Ishikawa (cell line): ENCODE measurements around the gene LOXL3.

Experiments used
- CEBPB ChIP-seq: IDR thresholded peaks from 2 replicates; pipeline ENCODE4 v1.6.1; 2012
- CREB1 ChIP-seq: IDR thresholded peaks from 2 replicates; pipeline ENCODE4 v1.6.1; 2012; ENCODE audit warnings: low read depth
- EGR1 ChIP-seq: IDR thresholded peaks from 2 replicates; pipeline ENCODE4 v1.6.1; 2012
- EP300 ChIP-seq: IDR thresholded peaks from 2 replicates; pipeline ENCODE4 v1.6.1; 2012; ENCODE audit warnings: borderline replicate concordance
- FOXM1 ChIP-seq: IDR thresholded peaks from 2 replicates; pipeline ENCODE4 v1.6.1; 2012; ENCODE audit warnings: low read depth, borderline replicate concordance
- MAX ChIP-seq: IDR thresholded peaks from 2 replicates; pipeline ENCODE4 v1.6.1; 2012
- NFIC ChIP-seq: IDR thresholded peaks from 2 replicates; pipeline ENCODE4 v1.6.1; 2012
- RAD21 ChIP-seq: IDR thresholded peaks from 2 replicates; pipeline ENCODE4 v1.6.1; 2012; ENCODE audit warnings: low read depth
- TAF1 ChIP-seq: IDR thresholded peaks from 2 replicates; pipeline ENCODE4 v1.6.1; 2012; ENCODE audit warnings: low read depth, mild to moderate bottlenecking
- TCF12 ChIP-seq: IDR thresholded peaks from 2 replicates; pipeline ENCODE4 v1.6.1; 2012; ENCODE audit warnings: low read depth
- TEAD4 ChIP-seq: IDR thresholded peaks from 2 replicates; pipeline ENCODE4 v1.6.1; 2012
- YY1 ChIP-seq: IDR thresholded peaks from 2 replicates; pipeline ENCODE4 v1.6.1; 2012; ENCODE audit warnings: low read depth
- ZBTB7A ChIP-seq: IDR thresholded peaks from 2 replicates; pipeline ENCODE4 v1.6.1; 2012; ENCODE audit warnings: low read depth
- TF ChIP-seq, protein P1 (sequence below): IDR thresholded peaks from 2 replicates; pipeline ENCODE4 v1.6.1; 2012; ENCODE audit warnings: low read depth, mild to moderate bottlenecking
- TF ChIP-seq, protein P2 (sequence below): IDR thresholded peaks from 2 replicates; pipeline ENCODE4 v1.6.1; 2012

The LOXL3 gene

GRCh38 chr2:74489906-74490305, 63.8 kb downstream of the LOXL3 start:
- TF ChIP-seq CEBPB: no peak
- TF ChIP-seq TEAD4: no peak
- TF ChIP-seq FOXM1: no peak
- no peak for TF ChIP-seq MAX
- no peak for TF ChIP-seq CREB1
- TF ChIP-seq EP300: no peak
- no peak for TF ChIP-seq EGR1
- TF ChIP-seq YY1: no peak
- TF ChIP-seq, protein P1, sequence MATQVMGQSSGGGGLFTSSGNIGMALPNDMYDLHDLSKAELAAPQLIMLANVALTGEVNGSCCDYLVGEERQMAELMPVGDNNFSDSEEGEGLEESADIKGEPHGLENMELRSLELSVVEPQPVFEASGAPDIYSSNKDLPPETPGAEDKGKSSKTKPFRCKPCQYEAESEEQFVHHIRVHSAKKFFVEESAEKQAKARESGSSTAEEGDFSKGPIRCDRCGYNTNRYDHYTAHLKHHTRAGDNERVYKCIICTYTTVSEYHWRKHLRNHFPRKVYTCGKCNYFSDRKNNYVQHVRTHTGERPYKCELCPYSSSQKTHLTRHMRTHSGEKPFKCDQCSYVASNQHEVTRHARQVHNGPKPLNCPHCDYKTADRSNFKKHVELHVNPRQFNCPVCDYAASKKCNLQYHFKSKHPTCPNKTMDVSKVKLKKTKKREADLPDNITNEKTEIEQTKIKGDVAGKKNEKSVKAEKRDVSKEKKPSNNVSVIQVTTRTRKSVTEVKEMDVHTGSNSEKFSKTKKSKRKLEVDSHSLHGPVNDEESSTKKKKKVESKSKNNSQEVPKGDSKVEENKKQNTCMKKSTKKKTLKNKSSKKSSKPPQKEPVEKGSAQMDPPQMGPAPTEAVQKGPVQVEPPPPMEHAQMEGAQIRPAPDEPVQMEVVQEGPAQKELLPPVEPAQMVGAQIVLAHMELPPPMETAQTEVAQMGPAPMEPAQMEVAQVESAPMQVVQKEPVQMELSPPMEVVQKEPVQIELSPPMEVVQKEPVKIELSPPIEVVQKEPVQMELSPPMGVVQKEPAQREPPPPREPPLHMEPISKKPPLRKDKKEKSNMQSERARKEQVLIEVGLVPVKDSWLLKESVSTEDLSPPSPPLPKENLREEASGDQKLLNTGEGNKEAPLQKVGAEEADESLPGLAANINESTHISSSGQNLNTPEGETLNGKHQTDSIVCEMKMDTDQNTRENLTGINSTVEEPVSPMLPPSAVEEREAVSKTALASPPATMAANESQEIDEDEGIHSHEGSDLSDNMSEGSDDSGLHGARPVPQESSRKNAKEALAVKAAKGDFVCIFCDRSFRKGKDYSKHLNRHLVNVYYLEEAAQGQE: no peak
- TF ChIP-seq TCF12: no peak
- TF ChIP-seq, protein P2, sequence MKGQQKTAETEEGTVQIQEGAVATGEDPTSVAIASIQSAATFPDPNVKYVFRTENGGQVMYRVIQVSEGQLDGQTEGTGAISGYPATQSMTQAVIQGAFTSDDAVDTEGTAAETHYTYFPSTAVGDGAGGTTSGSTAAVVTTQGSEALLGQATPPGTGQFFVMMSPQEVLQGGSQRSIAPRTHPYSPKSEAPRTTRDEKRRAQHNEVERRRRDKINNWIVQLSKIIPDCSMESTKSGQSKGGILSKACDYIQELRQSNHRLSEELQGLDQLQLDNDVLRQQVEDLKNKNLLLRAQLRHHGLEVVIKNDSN: no peak
- TF ChIP-seq TAF1: no peak
- no peak for TF ChIP-seq RAD21
- TF ChIP-seq ZBTB7A: no peak

DNA sequence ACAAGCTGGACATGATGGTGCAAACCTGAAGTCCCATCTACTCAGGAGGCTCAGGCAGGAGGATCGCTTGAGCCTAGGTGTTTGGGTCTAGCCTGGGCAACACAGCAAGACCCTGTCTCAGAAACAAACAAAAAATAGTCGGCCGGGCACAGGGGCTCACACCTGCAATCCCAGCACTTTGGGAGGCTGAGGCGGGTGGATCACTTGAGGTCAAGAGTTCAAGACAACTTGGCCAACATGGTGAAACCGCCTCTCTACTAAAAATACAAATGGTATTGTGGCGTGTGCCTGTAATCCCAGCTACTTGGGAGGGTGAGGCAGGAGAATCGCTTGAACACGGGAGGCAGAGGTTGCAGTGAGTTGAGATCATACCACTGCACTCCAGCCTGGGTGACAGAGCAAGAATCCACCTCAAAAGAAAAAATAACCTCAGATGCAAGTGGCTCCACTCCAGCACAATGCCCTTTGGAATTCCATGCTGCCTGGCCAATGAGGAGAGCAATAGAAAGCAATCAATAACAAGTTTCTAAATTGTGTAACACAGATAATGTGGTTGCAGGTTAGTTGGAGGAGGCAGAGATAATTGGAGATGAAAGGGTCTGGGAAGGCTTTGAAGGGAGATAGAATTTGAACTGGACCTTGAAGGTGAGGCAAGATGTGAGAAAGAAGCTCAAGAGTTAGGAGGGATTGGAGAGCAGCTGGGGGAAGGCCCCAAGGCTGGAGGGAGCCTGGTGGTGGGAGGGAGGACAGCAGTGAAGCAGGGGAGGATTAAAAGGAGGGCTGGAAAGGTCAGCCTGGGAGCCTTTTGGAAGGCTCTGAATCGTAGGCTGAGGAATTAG, 64.9 kb downstream of the LOXL3 start:
- TF ChIP-seq ZBTB7A (no peak), TEAD4 (no peak), EP300 (no peak), TCF12 (no peak), TAF1 (no peak), CEBPB (no peak), MAX (no peak)
- TF ChIP-seq, protein P2: no peak
- TF ChIP-seq, protein P1: no peak

DNA sequence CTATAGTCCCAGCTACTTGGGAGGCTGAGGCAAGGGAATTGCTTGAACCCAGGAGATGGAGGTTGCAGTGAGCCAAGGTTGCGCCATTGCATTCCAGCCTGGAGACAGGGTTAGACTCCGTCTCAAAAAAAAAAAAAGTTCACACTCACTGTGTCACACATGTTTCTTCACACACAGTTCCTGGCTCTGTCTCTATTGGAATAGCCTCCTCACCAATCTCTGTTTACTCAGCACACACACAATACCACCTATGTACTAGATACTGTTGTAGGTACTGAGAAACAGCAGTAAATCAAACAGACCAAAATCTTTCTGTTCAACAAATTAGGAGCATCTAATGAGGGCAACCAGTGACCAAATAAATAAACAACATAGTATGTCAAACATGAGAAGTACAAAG, 67.6 kb downstream of the LOXL3 start:
- TF ChIP-seq EP300: no peak
- TF ChIP-seq, protein P2: no peak

GRCh38 chr2:74482801-74483674, 70.7 kb downstream of the LOXL3 start, which contains the start of the genes CCDC142 and TTC31:
CCDC142 (minus strand) TSS chr2:74482998; CDS start chr2:74482837, 161 bp downstream.
TTC31 (plus strand) TSS chr2:74483081; CDS start chr2:74483096, 15 bp downstream.
- TF ChIP-seq YY1 (peak; percentile 100), TAF1 (peak; percentile 78), MAX (peak; percentile 56; the same call in 1 of the 2 replicates), CEBPB (no peak), EP300 (no peak), RAD21 (peak; percentile 71), NFIC (0 out of 2 replicates have a peak, but pooled peaks have one; percentile 23), TEAD4 (no peak; the same call in 1 of the 2 replicates), FOXM1 (no peak), CREB1 (no peak), TCF12 (no peak; the same call in 1 of the 2 replicates), EGR1 (peak; percentile 81), ZBTB7A (no peak)
- TF ChIP-seq, protein P2: 0 out of 2 replicates have a peak, but pooled peaks have one; percentile 29
- TF ChIP-seq, protein P1: no peak
